Trophoblast cell (in vitro differentiated cells and primary cell): Measurements from ENCODE around the gene CDC25A.

Source experiments
- DNase-seq, 2 donors: peaks; one replicate each; pipeline ENCODE4 v3.0.0-alpha.2; 2016
- H2AFZ ChIP-seq: 2 replicates; pipeline ENCODE4 v1.6.1; 2013; ENCODE audit warnings: low read length, moderate library complexity, mild to moderate bottlenecking; ENCODE audit not compliant: insufficient read depth, poor library complexity
- H2AK5ac ChIP-seq: 2 replicates; pipeline ENCODE4 v1.6.1; 2013; ENCODE audit warnings: mild to moderate bottlenecking, low read length
- H2BK120ac ChIP-seq: 2 replicates; pipeline ENCODE4 v1.6.1; 2013; ENCODE audit warnings: low read length, mild to moderate bottlenecking, moderate library complexity; ENCODE audit not compliant: insufficient read depth, poor library complexity
- H2BK12ac ChIP-seq: 2 replicates; pipeline ENCODE4 v1.6.1; 2013; ENCODE audit warnings: mild to moderate bottlenecking, low read length, moderate library complexity
- H2BK5ac ChIP-seq: 2 replicates; pipeline ENCODE4 v1.6.1; 2013; ENCODE audit warnings: low read length, low read depth, moderate library complexity, mild to moderate bottlenecking; ENCODE audit not compliant: poor library complexity
- H3K14ac ChIP-seq: 2 replicates; pipeline ENCODE4 v1.6.1; 2013; ENCODE audit warnings: mild to moderate bottlenecking, low read length
- H3K18ac ChIP-seq: 2 replicates; pipeline ENCODE4 v1.6.1; 2013; ENCODE audit warnings: mild to moderate bottlenecking, low read length
- H3K23ac ChIP-seq: 2 replicates; pipeline ENCODE4 v1.6.1; 2013; ENCODE audit warnings: low read length
- H3K27ac ChIP-seq: 2 replicates; pipeline ENCODE4 v1.5.1; 2013; ENCODE audit warnings: low read depth, mild to moderate bottlenecking, inconsistent platforms, low read length, moderate library complexity
- H3K27me3 ChIP-seq: 2 replicates; pipeline ENCODE4 v1.6.1; 2013; ENCODE audit warnings: inconsistent platforms, mild to moderate bottlenecking, low read length, moderate library complexity; ENCODE audit not compliant: insufficient read depth
- H3K36me3 ChIP-seq, 2 experiments: 1 replicate in 1 of 2; 2 replicates in 1 of 2; pipeline ENCODE4 v1.6.1; 2013; ENCODE audit warnings: low read length in 2 of 2, mild to moderate bottlenecking in 2 of 2, moderate library complexity in 1 of 2; ENCODE audit not compliant: insufficient read depth in 2 of 2, control insufficient read depth in 1 of 2
- H3K4ac ChIP-seq: 2 replicates; pipeline ENCODE4 v1.6.1; 2013; ENCODE audit warnings: low read depth, mild to moderate bottlenecking, low read length, moderate library complexity
- H3K4me1 ChIP-seq, 2 experiments: 1 replicate in 1 of 2; 2 replicates in 1 of 2; pipeline ENCODE4 v1.6.1; 2013; ENCODE audit warnings: low read length in 2 of 2, mild to moderate bottlenecking in 2 of 2, moderate library complexity in 1 of 2; ENCODE audit not compliant: insufficient read depth in 2 of 2, control insufficient read depth in 1 of 2
- H3K4me2 ChIP-seq: 2 replicates; pipeline ENCODE4 v1.6.1; 2013; ENCODE audit warnings: inconsistent platforms, mild to moderate bottlenecking, low read length, moderate library complexity
- H3K4me3 ChIP-seq: 2 replicates; pipeline ENCODE4 v1.5.1; 2013; ENCODE audit warnings: mild to moderate bottlenecking, low read depth, low read length, inconsistent platforms
- H3K79me1 ChIP-seq: one replicate; pipeline ENCODE4 v1.6.1; 2013; ENCODE audit warnings: low read length
- H3K79me2 ChIP-seq: 2 replicates; pipeline ENCODE4 v1.6.1; 2013; ENCODE audit warnings: low read length, mild to moderate bottlenecking; ENCODE audit not compliant: control insufficient read depth, insufficient read depth, poor library complexity
- H3K9ac ChIP-seq: 2 replicates; pipeline ENCODE4 v1.6.1; 2013; ENCODE audit warnings: mild to moderate bottlenecking, low read length
- H3K9me3 ChIP-seq: 2 replicates; pipeline ENCODE4 v1.6.1; 2013; ENCODE audit warnings: low read depth, mild to moderate bottlenecking, control low read depth, inconsistent platforms, low read length; ENCODE audit not compliant: insufficient read depth
- H4K12ac ChIP-seq: 2 replicates; pipeline ENCODE4 v1.6.1; 2013; ENCODE audit warnings: low read depth, mild to moderate bottlenecking, low read length, moderate library complexity
- H4K8ac ChIP-seq: 2 replicates; pipeline ENCODE4 v1.6.1; 2013; ENCODE audit warnings: low read depth, mild to moderate bottlenecking, low read length, moderate library complexity
- H4K91ac ChIP-seq: one replicate; pipeline ENCODE4 v1.6.1; 2013; ENCODE audit warnings: low read depth, mild to moderate bottlenecking, low read length, moderate library complexity
- WGBS: extraction: QIAGEN DNeasy Blood & Tissue Kit; methylation state at CpG from one replicate; pipeline ENCODE4 v1.1.7; 2013; ENCODE audit warnings: missing lambda C conversion rate; ENCODE audit not compliant: insufficient read length, insufficient coverage; ENCODE audit errors: extremely low coverage; 5-methylcytosine and 5-hydroxymethylcytosine counted together

The CDC25A gene

GRCh38 chr3:48143992-48144391 lies 44.2 kb downstream of the CDC25A start:
- Histone ChIP-seq H2AFZ (no peak overlapping the region), H2BK120ac (no peak overlapping the region), H3K23ac (peak overlapping the region; percentile 69), H3K27me3 (no peaks in the 10 kb centered on the region), H2BK5ac (no peak overlapping the region), H3K4me2 (no peak overlapping the region), H3K4ac (no peak overlapping the region), H3K36me3 (no peaks in the 10 kb centered on the region), H3K79me1 (no peaks in the 10 kb centered on the region), H2BK12ac (no peak overlapping the region), H3K4me3 (no peak overlapping the region), H3K18ac (no peak overlapping the region), H3K9ac (no peak overlapping the region), H4K8ac (no peak overlapping the region), H3K27ac (no peak overlapping the region), H3K79me2 (no peaks in the 10 kb centered on the region), H4K91ac (no peak overlapping the region), H4K12ac (no peak overlapping the region), H3K4me1 (peaks cover 0 to 3% of the 10 kb centered on the region in 2 experiments), H3K9me3 (peaks cover 2% of the 10 kb centered on the region), H2AK5ac (no peak overlapping the region), H3K14ac (no peak overlapping the region)
- WGBS, result no CpG with 5 or more reads among the region's 5 CpGs
- DNase-seq, result no peak

GRCh38 chr3:48143567-48143966 lies 44.6 kb downstream of the CDC25A start:
- Histone ChIP-seq H3K14ac (no peak overlapping the region), H4K8ac (no peak overlapping the region), H2BK5ac (no peak overlapping the region), H3K23ac (no peak overlapping the region), H4K91ac (no peak overlapping the region), H3K4me2 (no peak overlapping the region), H4K12ac (no peak overlapping the region), H2AFZ (no peak overlapping the region), H3K9ac (no peak overlapping the region), H3K79me1 (no peaks in the 10 kb centered on the region), H3K4ac (no peak overlapping the region), H2BK120ac (no peak overlapping the region), H3K9me3 (peaks cover 2% of the 10 kb centered on the region), H3K27ac (no peak overlapping the region), H2BK12ac (no peak overlapping the region), H3K4me1 (peaks cover 0 to 3% of the 10 kb centered on the region in 2 experiments), H3K18ac (no peak overlapping the region), H3K4me3 (no peak overlapping the region), H3K79me2 (no peaks in the 10 kb centered on the region), H3K36me3 (no peaks in the 10 kb centered on the region), H3K27me3 (no peaks in the 10 kb centered on the region), H2AK5ac (no peak overlapping the region)
- WGBS, result no CpG with 5 or more reads among the region's 3 CpGs
- DNase-seq, result no peak

- H2AK5ac ChIP-seq, result no peak overlapping the region
- H3K36me3 ChIP-seq, result no peaks in the 10 kb centered on the region
- no peak overlapping the region for H4K12ac ChIP-seq
- peak overlapping the region; percentile 23 for H3K9ac ChIP-seq
- no peak overlapping the region for H4K91ac ChIP-seq
- peaks cover 2% of the 10 kb centered on the region for H3K9me3 ChIP-seq
- H3K4me2 ChIP-seq, result no peak overlapping the region
- H2BK12ac ChIP-seq, result no peak overlapping the region
- no peak overlapping the region for H3K23ac ChIP-seq
- H3K4me1 ChIP-seq, result peaks cover 0 to 3% of the 10 kb centered on the region in 2 experiments
- H3K79me1 ChIP-seq, result no peaks in the 10 kb centered on the region
- H3K4me3 ChIP-seq, result peak overlapping the region; percentile 7
- no peaks in the 10 kb centered on the region for H3K27me3 ChIP-seq
- no CpG with 5 or more reads among the region's 11 CpGs for WGBS
- no peak overlapping the region for H3K27ac ChIP-seq
- H3K14ac ChIP-seq, result no peak overlapping the region
- no peak overlapping the region for H4K8ac ChIP-seq
- no peak overlapping the region for H3K18ac ChIP-seq
- DNase-seq, result no peak
- H2AFZ ChIP-seq, result no peak overlapping the region
- no peak overlapping the region for H2BK5ac ChIP-seq
- no peaks in the 10 kb centered on the region for H3K79me2 ChIP-seq
- no peak overlapping the region for H3K4ac ChIP-seq
- no peak overlapping the region for H2BK120ac ChIP-seq
Observed at GRCh38 chr3:48142316-48142870, 45.8 kb downstream of the CDC25A start.

- Histone ChIP-seq H2AFZ (no peak overlapping the region), H3K23ac (no peak overlapping the region), H3K9ac (no peak overlapping the region), H2BK12ac (no peak overlapping the region), H2BK5ac (no peak overlapping the region), H3K79me1 (no peaks in the 10 kb centered on the region), H4K91ac (no peak overlapping the region), H3K4me1 (peaks cover 0 to 3% of the 10 kb centered on the region in 2 experiments), H3K27ac (no peak overlapping the region), H3K4me3 (no peak overlapping the region), H3K79me2 (no peaks in the 10 kb centered on the region), H2AK5ac (no peak overlapping the region), H3K4ac (no peak overlapping the region), H3K27me3 (no peaks in the 10 kb centered on the region), H3K9me3 (peaks cover 2% of the 10 kb centered on the region), H3K36me3 (no peaks in the 10 kb centered on the region), H4K12ac (no peak overlapping the region), H3K14ac (no peak overlapping the region), H3K4me2 (no peak overlapping the region), H4K8ac (no peak overlapping the region), H3K18ac (no peak overlapping the region), H2BK120ac (no peak overlapping the region)
- no peak for DNase-seq
- WGBS, result no CpG with 5 or more reads among the region's 9 CpGs
Observed at GRCh38 chr3:48141604-48142137, 46.5 kb downstream of the CDC25A start.
